ENCODE results near the gene GTF2E1.
"Not testable (repeated sequence)": the region's sequence is repeated elsewhere in the genome, so short reads cannot be mapped to it uniquely, and the experiment has no call there.

GTF2E1 gene

DNA sequence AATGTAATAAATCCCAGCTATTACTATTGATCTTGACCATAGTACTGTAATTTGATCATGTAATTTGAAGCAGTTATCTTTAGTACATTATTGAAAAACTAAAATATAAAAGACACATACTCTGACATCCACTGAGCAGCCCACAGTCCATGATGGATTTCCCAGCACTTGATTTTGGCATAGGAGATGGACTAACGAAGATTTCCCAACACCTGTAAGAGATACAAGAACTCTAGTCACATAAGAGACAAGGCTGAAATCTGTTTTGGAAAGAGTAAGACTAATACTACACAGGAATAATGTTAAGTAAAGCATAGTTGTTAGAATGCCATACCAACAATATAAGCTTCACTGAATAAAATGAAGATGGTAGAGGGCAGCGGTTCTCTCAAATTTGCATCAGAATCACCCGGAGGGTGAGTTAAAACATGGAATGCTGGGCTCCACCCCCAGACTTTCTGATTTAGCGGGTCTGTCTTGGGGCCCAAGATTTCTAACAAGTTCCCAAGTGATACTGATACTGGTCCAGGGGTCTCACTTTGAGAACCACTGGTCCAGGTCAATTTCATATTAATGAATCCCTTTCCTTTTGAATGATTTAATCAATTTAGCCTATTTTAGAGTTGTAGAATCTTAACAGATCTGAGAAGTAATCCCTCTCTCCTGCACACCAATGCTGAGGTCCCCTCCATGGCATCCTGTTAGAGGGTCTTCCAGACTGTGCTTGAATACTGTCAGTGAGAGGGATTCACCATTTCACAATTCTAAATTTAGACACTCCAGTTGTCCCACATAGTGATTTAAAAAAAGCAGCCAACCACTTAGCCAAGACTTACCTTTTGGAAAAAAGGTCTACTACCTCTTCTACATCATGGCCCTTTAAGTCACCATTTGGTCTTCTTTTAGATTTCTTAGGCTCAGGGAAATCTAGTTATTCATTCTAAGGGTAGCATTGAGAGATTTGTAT is 11.7 kb upstream of the GTF2E1 start:
- Histone ChIP-seq H3K27me3 (ENCODE audit: control insufficient read depth in 1 of 2, insufficient read depth in 2 of 2, low read length in 2 of 2) (no peaks in the 10 kb centered on the region), H3K4me1 (ENCODE audit: insufficient read depth, low read length) (no peaks in the 10 kb centered on the region), H3K9me3 (ENCODE audit: low read length) (no peaks in the 10 kb centered on the region), H3K9ac (ENCODE audit: low read length) (no peak overlapping the region), H3K36me3 (ENCODE audit: insufficient read depth, low read length) (no peaks in the 10 kb centered on the region), H3K27ac (ENCODE audit: low read depth, low read length) (no peak overlapping the region), H3K4me3 (ENCODE audit: low read depth in 1 of 2, low read length in 2 of 2) (no peak overlapping the region)

DNA sequence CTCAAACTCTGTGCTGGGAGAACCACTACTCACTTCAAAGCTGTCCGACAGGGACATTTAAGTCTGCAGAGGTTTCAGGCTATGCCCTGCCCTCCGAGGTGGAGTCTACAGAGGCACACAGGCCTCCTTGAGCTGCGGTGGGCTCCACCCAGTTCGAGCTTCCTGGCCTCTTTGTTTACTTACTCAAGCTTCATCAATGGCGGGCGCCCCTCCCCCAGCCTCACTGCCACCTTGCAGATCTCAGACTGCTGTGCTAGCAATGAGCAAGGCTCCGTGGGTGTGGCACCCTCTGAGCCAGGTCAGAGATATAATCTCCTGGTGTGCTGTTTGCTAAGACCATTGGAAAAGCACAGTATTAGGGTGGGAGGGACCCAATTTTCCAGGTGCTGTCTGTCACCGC is 4.5 kb upstream of the GTF2E1 start:
- not testable (repeated sequence) for H3K9me3 ChIP-seq (ENCODE audit: low read length); H3K4me1 ChIP-seq (ENCODE audit: insufficient read depth, low read length); H3K27ac ChIP-seq (ENCODE audit: low read depth, low read length); H3K9ac ChIP-seq (ENCODE audit: low read length); H3K27me3 ChIP-seq (ENCODE audit: control insufficient read depth in 1 of 2, insufficient read depth in 2 of 2, low read length in 2 of 2); H3K36me3 ChIP-seq (ENCODE audit: insufficient read depth, low read length); H3K4me3 ChIP-seq (ENCODE audit: low read depth in 1 of 2, low read length in 2 of 2)

GRCh38 chr3:120741320-120741719 is 1.2 kb upstream of the GTF2E1 start:
- H3K9me3 ChIP-seq (ENCODE audit: low read length), result no peaks in the 10 kb centered on the region
- no peak overlapping the region for H3K4me3 ChIP-seq (ENCODE audit: low read depth in 1 of 2, low read length in 2 of 2)
- H3K27ac ChIP-seq (ENCODE audit: low read depth, low read length), result no peak overlapping the region
- H3K27me3 ChIP-seq (ENCODE audit: control insufficient read depth in 1 of 2, insufficient read depth in 2 of 2, low read length in 2 of 2), result no peaks in the 10 kb centered on the region
- no peak overlapping the region for H3K9ac ChIP-seq (ENCODE audit: low read length)
- no peaks in the 10 kb centered on the region for H3K36me3 ChIP-seq (ENCODE audit: insufficient read depth, low read length)
- peaks cover 9% of the 10 kb centered on the region for H3K4me1 ChIP-seq (ENCODE audit: insufficient read depth, low read length)

DNA sequence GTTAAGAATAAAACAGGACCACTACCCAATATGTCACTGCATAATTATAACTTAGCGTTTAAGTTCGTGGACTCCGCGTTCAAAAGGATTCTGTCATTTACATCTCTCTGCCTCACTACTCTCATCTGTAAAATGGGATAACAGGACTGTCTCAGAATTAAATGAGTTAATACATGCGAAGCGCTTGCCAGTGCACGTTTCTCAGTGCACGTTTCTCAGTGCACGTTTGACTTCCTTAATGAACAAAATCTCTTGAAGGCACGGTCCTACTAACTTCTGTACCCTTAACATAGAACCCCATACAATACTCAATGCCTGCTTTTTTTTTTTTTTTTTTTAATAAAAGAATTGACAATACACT is 727 bp upstream of the GTF2E1 start:
- Histone ChIP-seq H3K27ac (ENCODE audit: low read depth, low read length) (peak overlapping the region; percentile 79), H3K4me3 (ENCODE audit: low read depth in 1 of 2, low read length in 2 of 2) (peak overlapping the region; percentile 83 to 84), H3K36me3 (ENCODE audit: insufficient read depth, low read length) (no peaks in the 10 kb centered on the region), H3K27me3 (ENCODE audit: control insufficient read depth in 1 of 2, insufficient read depth in 2 of 2, low read length in 2 of 2) (no peaks in the 10 kb centered on the region), H3K9me3 (ENCODE audit: low read length) (no peaks in the 10 kb centered on the region), H3K9ac (ENCODE audit: low read length) (peak overlapping the region; percentile 84), H3K4me1 (ENCODE audit: insufficient read depth, low read length) (peaks cover 9% of the 10 kb centered on the region)

GRCh38 chr3:120742849-120743365 is 363 bp downstream of the GTF2E1 start:
- Histone ChIP-seq H3K27me3 (ENCODE audit: control insufficient read depth in 1 of 2, insufficient read depth in 2 of 2, low read length in 2 of 2) (no peaks in the 10 kb centered on the region), H3K4me3 (ENCODE audit: low read depth in 1 of 2, low read length in 2 of 2) (peak overlapping the region; percentile 84 to 94), H3K9me3 (ENCODE audit: low read length) (no peaks in the 10 kb centered on the region), H3K4me1 (ENCODE audit: insufficient read depth, low read length) (peaks cover 9% of the 10 kb centered on the region), H3K9ac (ENCODE audit: low read length) (peak overlapping the region; percentile 72), H3K36me3 (ENCODE audit: insufficient read depth, low read length) (no peaks in the 10 kb centered on the region), H3K27ac (ENCODE audit: low read depth, low read length) (peak overlapping the region; percentile 71)

- no peaks in the 10 kb centered on the region for H3K27me3 ChIP-seq (ENCODE audit: control insufficient read depth in 1 of 2, insufficient read depth in 2 of 2, low read length in 2 of 2)
- H3K36me3 ChIP-seq (ENCODE audit: insufficient read depth, low read length), result no peaks in the 10 kb centered on the region
- peak overlapping the region in 1 of 2 donors; percentile 84 for H3K4me3 ChIP-seq (ENCODE audit: low read depth in 1 of 2, low read length in 2 of 2)
- H3K9me3 ChIP-seq (ENCODE audit: low read length), result no peaks in the 10 kb centered on the region
- H3K27ac ChIP-seq (ENCODE audit: low read depth, low read length), result peak overlapping the region; percentile 71
- H3K4me1 ChIP-seq (ENCODE audit: insufficient read depth, low read length), result peaks cover 9% of the 10 kb centered on the region
- H3K9ac ChIP-seq (ENCODE audit: low read length), result peak overlapping the region; percentile 72
Measured at GRCh38 chr3:120743556-120744195, 1.1 kb downstream of the GTF2E1 start.

GRCh38 chr3:120745466-120745865 is 2.9 kb downstream of the GTF2E1 start:
- no peaks in the 10 kb centered on the region for H3K36me3 ChIP-seq (ENCODE audit: insufficient read depth, low read length)
- no peaks in the 10 kb centered on the region for H3K27me3 ChIP-seq (ENCODE audit: control insufficient read depth in 1 of 2, insufficient read depth in 2 of 2, low read length in 2 of 2)
- H3K4me3 ChIP-seq (ENCODE audit: low read depth in 1 of 2, low read length in 2 of 2), result no peak overlapping the region
- H3K9ac ChIP-seq (ENCODE audit: low read length), result no peak overlapping the region
- no peaks in the 10 kb centered on the region for H3K9me3 ChIP-seq (ENCODE audit: low read length)
- no peak overlapping the region for H3K27ac ChIP-seq (ENCODE audit: low read depth, low read length)
- H3K4me1 ChIP-seq (ENCODE audit: insufficient read depth, low read length), result peaks cover 9% of the 10 kb centered on the region

DNA sequence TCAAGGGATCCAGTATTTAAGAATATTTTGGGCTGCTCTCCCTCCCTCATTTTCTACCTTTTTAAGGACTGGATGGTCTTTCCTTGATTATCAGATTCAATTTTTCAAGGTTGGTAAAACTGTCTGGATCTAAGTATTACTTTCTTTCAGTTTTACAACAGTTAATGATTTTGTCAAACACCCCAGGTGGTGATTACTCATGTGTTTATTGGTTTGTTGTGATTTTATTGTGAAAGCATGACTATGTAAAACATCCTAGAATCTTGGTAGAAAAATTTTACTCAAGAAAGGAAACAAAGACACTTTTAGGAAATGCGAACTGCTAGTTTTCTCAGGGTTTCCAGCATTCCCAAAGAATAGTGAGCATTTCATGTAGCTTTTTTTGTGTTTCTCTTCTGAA is 7.3 kb downstream of the GTF2E1 start:
- H3K27ac ChIP-seq (ENCODE audit: low read depth, low read length), result no peak overlapping the region
- H3K36me3 ChIP-seq (ENCODE audit: insufficient read depth, low read length), result peaks cover 8% of the 10 kb centered on the region
- no peak overlapping the region for H3K9ac ChIP-seq (ENCODE audit: low read length)
- H3K4me1 ChIP-seq (ENCODE audit: insufficient read depth, low read length), result no peaks in the 10 kb centered on the region
- no peaks in the 10 kb centered on the region for H3K27me3 ChIP-seq (ENCODE audit: control insufficient read depth in 1 of 2, insufficient read depth in 2 of 2, low read length in 2 of 2)
- H3K4me3 ChIP-seq (ENCODE audit: low read depth in 1 of 2, low read length in 2 of 2), result no peak overlapping the region
- no peaks in the 10 kb centered on the region for H3K9me3 ChIP-seq (ENCODE audit: low read length)

- Histone ChIP-seq H3K4me3 (ENCODE audit: low read depth in 1 of 2, low read length in 2 of 2) (no peak overlapping the region), H3K27ac (ENCODE audit: low read depth, low read length) (no peak overlapping the region), H3K36me3 (ENCODE audit: insufficient read depth, low read length) (peaks cover 8% of the 10 kb centered on the region), H3K9me3 (ENCODE audit: low read length) (no peaks in the 10 kb centered on the region), H3K4me1 (ENCODE audit: insufficient read depth, low read length) (no peaks in the 10 kb centered on the region), H3K27me3 (ENCODE audit: control insufficient read depth in 1 of 2, insufficient read depth in 2 of 2, low read length in 2 of 2) (no peaks in the 10 kb centered on the region), H3K9ac (ENCODE audit: low read length) (no peak overlapping the region)
Measured at GRCh38 chr3:120752230-120752629, 9.7 kb downstream of the GTF2E1 start.

GRCh38 chr3:120752865-120753264 is 10.3 kb downstream of the GTF2E1 start:
- H3K36me3 ChIP-seq (ENCODE audit: insufficient read depth, low read length), result peaks cover 8% of the 10 kb centered on the region

DNA sequence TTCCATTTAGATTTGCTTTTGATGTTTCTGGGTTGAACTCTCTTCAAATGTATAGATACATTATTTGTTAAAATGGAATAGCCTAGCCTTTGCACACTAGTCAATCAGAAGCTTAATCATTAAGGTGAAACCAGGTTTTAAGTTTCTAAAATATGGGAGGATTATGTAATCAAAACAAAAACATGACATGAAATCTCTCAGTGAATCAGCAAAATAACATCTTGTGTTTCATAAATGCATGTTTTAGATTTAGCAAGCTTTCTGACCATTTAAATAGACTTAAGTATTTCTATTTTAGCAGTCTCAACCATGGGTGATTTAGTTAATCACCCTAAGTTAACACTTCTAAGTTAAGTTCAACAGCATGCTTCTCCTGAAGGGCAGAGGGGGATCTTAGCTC is 11.3 kb downstream of the GTF2E1 start:
- no peak overlapping the region for H3K27ac ChIP-seq (ENCODE audit: low read depth, low read length)
- no peaks in the 10 kb centered on the region for H3K27me3 ChIP-seq (ENCODE audit: control insufficient read depth in 1 of 2, insufficient read depth in 2 of 2, low read length in 2 of 2)
- H3K36me3 ChIP-seq (ENCODE audit: insufficient read depth, low read length), result peaks cover 8% of the 10 kb centered on the region
- no peak overlapping the region for H3K9ac ChIP-seq (ENCODE audit: low read length)
- H3K4me3 ChIP-seq (ENCODE audit: low read depth in 1 of 2, low read length in 2 of 2), result no peak overlapping the region
- no peaks in the 10 kb centered on the region for H3K4me1 ChIP-seq (ENCODE audit: insufficient read depth, low read length)
- no peaks in the 10 kb centered on the region for H3K9me3 ChIP-seq (ENCODE audit: low read length)

More at GRCh38 chr3:120752865-120753264, 10.3 kb downstream of the GTF2E1 start:
- Histone ChIP-seq H3K4me1 (ENCODE audit: insufficient read depth, low read length) (no peaks in the 10 kb centered on the region), H3K9me3 (ENCODE audit: low read length) (no peaks in the 10 kb centered on the region), H3K4me3 (ENCODE audit: low read depth in 1 of 2, low read length in 2 of 2) (no peak overlapping the region), H3K9ac (ENCODE audit: low read length) (no peak overlapping the region), H3K27ac (ENCODE audit: low read depth, low read length) (no peak overlapping the region), H3K27me3 (ENCODE audit: control insufficient read depth in 1 of 2, insufficient read depth in 2 of 2, low read length in 2 of 2) (no peaks in the 10 kb centered on the region)

All from muscle layer of colon (tissue), 2 donors.